Right ventricle myocardium superior (tissue), 1 donor: ENCODE measurements around the gene TNFRSF1A. TPM values are rescaled to one million over a fixed set of nuclear protein-coding genes. Genes with fewer than 3 reads are reported as not detected.

Source experiments
- ATAC-seq: fragments of 200-7000 bp; cut with Tn5 transposase; one replicate; pipeline ENCODE4 v1.9.1; 2020; ENCODE audit warnings: mild to moderate bottlenecking; ENCODE audit not compliant: poor library complexity
- DNase-seq: peaks from one replicate; pipeline ENCODE4 v3.0.0-alpha.2; 2020
- intact Hi-C: fragments of 100-400 bp; cut with DNase I; formaldehyde crosslinking; loops from one replicate; pipeline ENCODE4 v1.11.2; 2022
- total RNA-seq: library from RNA; stranded (reverse); fragmentation: NEBNext Ultra II Directional; extraction: Animal tissue kit (Norgen Biotek cat#: 25700); gene quantifications from one replicate; pipeline ENCODE4 v1.2.1, GENCODE V29; 2021
- donor health status: DM: no; HTN: yes; CAD: no; lungs with severe emphysema.

The TNFRSF1A gene
- total RNA-seq, 1 donor from 2014 or later, result 47.9 TPM

- intact Hi-C loops, result loop anchor here (5.0 kb wide), 1 partner anchor 131 kb away; no protein-coding TSS in a partner anchor
- ATAC-seq, result no peak
These were observed 10.7 kb downstream of the TNFRSF1A start for GRCh38 chr12:6330999-6331714.

GRCh38 chr12:6330192-6330591 is 11.7 kb downstream of the TNFRSF1A start:
- DNase-seq (no peak), ATAC-seq (no peak)
- intact Hi-C loops, result loop anchor here (5.0 kb wide), 1 partner anchor 132 kb away; no protein-coding TSS in a partner anchor

More at GRCh38 chr12:6330999-6331714, 10.7 kb downstream of the TNFRSF1A start:
- DNase-seq, result no peak

GRCh38 chr12:6329703-6330064 is 12.2 kb downstream of the TNFRSF1A start:
- no peak for ATAC-seq
- intact Hi-C loops, result loop anchor here (5.0 to 10.0 kb wide), 2 partner anchors 133 to 205 kb away; partner anchors contain the start of gene GAPDH
- no peak for DNase-seq

- no peak for ATAC-seq
- intact Hi-C loops, result loop anchor here (10.0 kb wide), 1 partner anchor 206 kb away; the partner anchor contains the start of gene GAPDH
- DNase-seq, result no peak
These were observed 12.8 kb downstream of the TNFRSF1A start for GRCh38 chr12:6328945-6329702.

GRCh38 chr12:6328045-6328779 is 13.7 kb downstream of the TNFRSF1A start:
- ATAC-seq, result no peak
- DNase-seq, result no peak
- intact Hi-C loops, result loop anchor here (10.0 kb wide), 1 partner anchor 207 kb away; the partner anchor contains the start of gene GAPDH

- intact Hi-C loops, result loop anchor here (10.0 kb wide), 1 partner anchor 207 kb away; the partner anchor contains the start of gene GAPDH
- ATAC-seq, result peak; percentile 9
- no peak for DNase-seq
These were observed 14.4 kb downstream of the TNFRSF1A start for GRCh38 chr12:6327229-6328041.

GRCh38 chr12:6326316-6327228 is 15.3 kb downstream of the TNFRSF1A start:
- DNase-seq (peak; percentile 64), ATAC-seq (peak; percentile 53)
- intact Hi-C loops, result loop anchor here (10.0 kb wide), 1 partner anchor 208 kb away; the partner anchor contains the start of gene GAPDH

GRCh38 chr12:6324936-6325750 is 16.7 kb downstream of the TNFRSF1A start:
- DNase-seq (no peak), ATAC-seq (no peak)
- intact Hi-C loops, result loop anchor here (10.0 kb wide), 1 partner anchor 210 kb away; the partner anchor contains the start of gene GAPDH

- intact Hi-C loops, result loop anchor here (10.0 kb wide), 1 partner anchor 211 kb away; the partner anchor contains the start of gene GAPDH
- no peak for ATAC-seq
- DNase-seq, result no peak
These were observed 17.7 kb downstream of the TNFRSF1A start for GRCh38 chr12:6323995-6324711.

GRCh38 chr12:6323340-6323994 is 18.4 kb downstream of the TNFRSF1A start:
- intact Hi-C loops, result loop anchor here (10.0 kb wide), 1 partner anchor 211 kb away; the partner anchor contains the start of gene GAPDH
- peak; percentile 51 for ATAC-seq
- DNase-seq, result peak; percentile 71

- DNase-seq, result no peak
- intact Hi-C loops, result loop anchor here (10.0 kb wide), 1 partner anchor 212 kb away; the partner anchor contains the start of gene GAPDH
- no peak for ATAC-seq
These were observed 18.9 kb downstream of the TNFRSF1A start for GRCh38 chr12:6322969-6323339.

GRCh38 chr12:6322352-6322751 is 19.5 kb downstream of the TNFRSF1A start:
- no peak for ATAC-seq
- intact Hi-C loops, result loop anchor here (10.0 kb wide), 1 partner anchor 212 kb away; the partner anchor contains the start of gene GAPDH
- no peak for DNase-seq

- intact Hi-C loops, result loop anchor here (10.0 kb wide), 1 partner anchor 213 kb away; the partner anchor contains the start of gene GAPDH
- peak; percentile 32 for ATAC-seq
- no peak for DNase-seq
These were observed 20.0 kb downstream of the TNFRSF1A start for GRCh38 chr12:6321905-6322304.

GRCh38 chr12:6319446-6319845 is 22.4 kb downstream of the TNFRSF1A start:
- DNase-seq (no peak), ATAC-seq (no peak)
- intact Hi-C loops, result no loop called here

GRCh38 chr12:6318440-6318879 is 23.4 kb downstream of the TNFRSF1A start:
- no peak for DNase-seq

More at GRCh38 chr12:6318440-6318879, 23.4 kb downstream of the TNFRSF1A start:
- intact Hi-C loops, result no loop called here
- no peak for ATAC-seq
